Ectodermal cell (in vitro differentiated cells): ENCODE data around the gene ASS1.
A peak's percentile ranks its signal among the peaks of the same experiment; 100 is the strongest.

Experiments
- H3K27ac ChIP-seq: 2 replicates; pipeline ENCODE4 v1.7.0; 2013; ENCODE audit warnings: mild to moderate bottlenecking, low read depth, low read length; ENCODE audit not compliant: insufficient read depth, poor library complexity, severe bottlenecking
- H3K27me3 ChIP-seq: 2 replicates; pipeline ENCODE4 v1.7.0; 2013; ENCODE audit warnings: mild to moderate bottlenecking, low read length; ENCODE audit not compliant: insufficient read depth, control insufficient read depth, poor library complexity, severe bottlenecking
- H3K36me3 ChIP-seq: one replicate; pipeline ENCODE4 v1.7.0; 2013; ENCODE audit warnings: low read length; ENCODE audit not compliant: control insufficient read depth, insufficient read depth
- H3K4me1 ChIP-seq: one replicate; pipeline ENCODE4 v1.7.0; 2013; ENCODE audit warnings: low read length; ENCODE audit not compliant: control insufficient read depth, insufficient read depth
- H3K4me3 ChIP-seq: 2 replicates; pipeline ENCODE4 v1.7.0; 2013; ENCODE audit warnings: low read depth, low read length, control low read depth; ENCODE audit not compliant: insufficient read depth
- H3K9me3 ChIP-seq: 2 replicates; pipeline ENCODE4 v1.7.0; 2013; ENCODE audit warnings: mild to moderate bottlenecking, low read length, moderate library complexity; ENCODE audit not compliant: control insufficient read depth
- WGBS, 2 experiments: methylation state at CpG; one replicate each; pipeline ENCODE4 v1.1.7; 2013; ENCODE audit warnings: missing lambda C conversion rate in 2 of 2; 5-methylcytosine and 5-hydroxymethylcytosine counted together

ASS1 gene

GRCh38 chr9:130462685-130463540, 18.2 kb downstream of the ASS1 start:
- H3K4me1 ChIP-seq: peaks cover 33% of the 10 kb centered on the region
- no peak overlapping the region for H3K4me3 ChIP-seq
- H3K27me3 ChIP-seq: peaks cover 4% of the 10 kb centered on the region
- H3K9me3 ChIP-seq: no peaks in the 10 kb centered on the region
- no peaks in the 10 kb centered on the region for H3K36me3 ChIP-seq
- H3K27ac ChIP-seq: no peak overlapping the region
- 93 to 94% methylated on average over 27 of the region's 27 CpGs for WGBS, 2 experiments

GRCh38 chr9:130463763-130464745, 19.3 kb downstream of the ASS1 start:
- no peak overlapping the region for H3K4me3 ChIP-seq
- WGBS, 2 experiments: 90 to 92% methylated on average over 22 of the region's 22 CpGs
- H3K9me3 ChIP-seq: no peaks in the 10 kb centered on the region
- H3K27me3 ChIP-seq: peaks cover 4% of the 10 kb centered on the region
- no peak overlapping the region for H3K27ac ChIP-seq
- peaks cover 36% of the 10 kb centered on the region for H3K4me1 ChIP-seq
- H3K36me3 ChIP-seq: no peaks in the 10 kb centered on the region

- H3K4me3 ChIP-seq: no peak overlapping the region
- H3K9me3 ChIP-seq: no peaks in the 10 kb centered on the region
- peaks cover 11% of the 10 kb centered on the region for H3K27me3 ChIP-seq
- H3K4me1 ChIP-seq: peaks cover 36% of the 10 kb centered on the region
- H3K36me3 ChIP-seq: no peaks in the 10 kb centered on the region
- no peak overlapping the region for H3K27ac ChIP-seq
- 55 to 60% methylated on average over 14 to 16 of the region's 16 CpGs for WGBS, 2 experiments
Measured at GRCh38 chr9:130465383-130466096, 20.8 kb downstream of the ASS1 start.

GRCh38 chr9:130466537-130467217, 21.9 kb downstream of the ASS1 start:
- H3K27ac ChIP-seq: no peak overlapping the region

GRCh38 chr9:130467316-130467715, 22.6 kb downstream of the ASS1 start:
- no peak overlapping the region for H3K27ac ChIP-seq

More at GRCh38 chr9:130466537-130467217, 21.9 kb downstream of the ASS1 start:
- Histone ChIP-seq H3K4me3 (no peak overlapping the region), H3K36me3 (no peaks in the 10 kb centered on the region), H3K27me3 (peaks cover 13% of the 10 kb centered on the region), H3K4me1 (peaks cover 43% of the 10 kb centered on the region), H3K9me3 (no peaks in the 10 kb centered on the region)
- 78 to 83% methylated on average over 20 of the region's 20 CpGs for WGBS, 2 experiments

GRCh38 chr9:130468566-130468965, 23.8 kb downstream of the ASS1 start:
- H3K4me3 ChIP-seq: no peak overlapping the region
- H3K9me3 ChIP-seq: no peaks in the 10 kb centered on the region
- H3K27me3 ChIP-seq: peaks cover 20% of the 10 kb centered on the region
- H3K36me3 ChIP-seq: no peaks in the 10 kb centered on the region
- peaks cover 56% of the 10 kb centered on the region for H3K4me1 ChIP-seq
- WGBS, 2 experiments: 89 to 92% methylated on average over 4 of the region's 4 CpGs
- H3K27ac ChIP-seq: no peak overlapping the region

More at GRCh38 chr9:130467316-130467715, 22.6 kb downstream of the ASS1 start:
- H3K4me3 ChIP-seq: no peak overlapping the region
- H3K36me3 ChIP-seq: no peaks in the 10 kb centered on the region
- peaks cover 47% of the 10 kb centered on the region for H3K4me1 ChIP-seq
- WGBS, 2 experiments: 42 to 48% methylated on average over 13 of the region's 13 CpGs
- H3K27me3 ChIP-seq: peaks cover 13% of the 10 kb centered on the region
- H3K9me3 ChIP-seq: no peaks in the 10 kb centered on the region

- Histone ChIP-seq H3K36me3 (no peaks in the 10 kb centered on the region), H3K9me3 (no peaks in the 10 kb centered on the region), H3K27ac (no peak overlapping the region), H3K27me3 (peaks cover 30% of the 10 kb centered on the region), H3K4me3 (no peak overlapping the region), H3K4me1 (peaks cover 70% of the 10 kb centered on the region)
- 95 to 97% methylated on average over 10 of the region's 10 CpGs for WGBS, 2 experiments
Measured at GRCh38 chr9:130470269-130470668, 25.5 kb downstream of the ASS1 start.

GRCh38 chr9:130470950-130471349, 26.2 kb downstream of the ASS1 start:
- H3K9me3 ChIP-seq: no peaks in the 10 kb centered on the region
- H3K27ac ChIP-seq: no peak overlapping the region
- H3K4me1 ChIP-seq: peaks cover 63% of the 10 kb centered on the region
- peaks cover 31% of the 10 kb centered on the region for H3K27me3 ChIP-seq
- WGBS, 2 experiments: 90 to 95% methylated on average over 12 of the region's 12 CpGs
- H3K4me3 ChIP-seq: no peak overlapping the region
- no peaks in the 10 kb centered on the region for H3K36me3 ChIP-seq

- no peaks in the 10 kb centered on the region for H3K36me3 ChIP-seq
- H3K27ac ChIP-seq: peak overlapping the region; percentile 53
- peaks cover 57% of the 10 kb centered on the region for H3K4me1 ChIP-seq
- 36 to 37% methylated on average over 20 of the region's 20 CpGs for WGBS, 2 experiments
- H3K4me3 ChIP-seq: no peak overlapping the region
- no peaks in the 10 kb centered on the region for H3K9me3 ChIP-seq
- peaks cover 33% of the 10 kb centered on the region for H3K27me3 ChIP-seq
Measured at GRCh38 chr9:130471411-130472183, 26.8 kb downstream of the ASS1 start.
